Breast epithelium (tissue), 3 donors: ENCODE measurements around the gene VPS51.

ENCODE experiments used
- CTCF ChIP-seq, 3 donors: fragments of 450-650 bp; IDR thresholded peaks; one replicate each; pipeline ENCODE4 v1.5.1; 2016 to 2017; ENCODE audit warnings: antibody characterized with exemption in 3 of 3, mild to moderate bottlenecking in 3 of 3, moderate library complexity in 3 of 3
- POLR2A ChIP-seq: fragments of 450-650 bp; IDR thresholded peaks from one replicate; pipeline ENCODE4 v1.6.1; 2016; ENCODE audit warnings: antibody characterized with exemption, mild to moderate bottlenecking, moderate library complexity

GRCh38 chr11:65156256-65156655 lies 60.2 kb downstream of the VPS51 start:
- TF ChIP-seq POLR2A (no peak), CTCF (IDR thresholded peaks at IDR 0.05) (no peak)
